DMS79 (cell line): Measurements from ENCODE around the gene PDE11A.
"Not testable (repeated sequence)": the region's sequence is repeated elsewhere in the genome, so short reads cannot be mapped to it uniquely, and the experiment has no call there.

Experiments
- DNase-seq: peaks from one replicate; lab custom pipeline; 2025; lab: John Stamatoyannopoulos, UW

Gene PDE11A

DNA sequence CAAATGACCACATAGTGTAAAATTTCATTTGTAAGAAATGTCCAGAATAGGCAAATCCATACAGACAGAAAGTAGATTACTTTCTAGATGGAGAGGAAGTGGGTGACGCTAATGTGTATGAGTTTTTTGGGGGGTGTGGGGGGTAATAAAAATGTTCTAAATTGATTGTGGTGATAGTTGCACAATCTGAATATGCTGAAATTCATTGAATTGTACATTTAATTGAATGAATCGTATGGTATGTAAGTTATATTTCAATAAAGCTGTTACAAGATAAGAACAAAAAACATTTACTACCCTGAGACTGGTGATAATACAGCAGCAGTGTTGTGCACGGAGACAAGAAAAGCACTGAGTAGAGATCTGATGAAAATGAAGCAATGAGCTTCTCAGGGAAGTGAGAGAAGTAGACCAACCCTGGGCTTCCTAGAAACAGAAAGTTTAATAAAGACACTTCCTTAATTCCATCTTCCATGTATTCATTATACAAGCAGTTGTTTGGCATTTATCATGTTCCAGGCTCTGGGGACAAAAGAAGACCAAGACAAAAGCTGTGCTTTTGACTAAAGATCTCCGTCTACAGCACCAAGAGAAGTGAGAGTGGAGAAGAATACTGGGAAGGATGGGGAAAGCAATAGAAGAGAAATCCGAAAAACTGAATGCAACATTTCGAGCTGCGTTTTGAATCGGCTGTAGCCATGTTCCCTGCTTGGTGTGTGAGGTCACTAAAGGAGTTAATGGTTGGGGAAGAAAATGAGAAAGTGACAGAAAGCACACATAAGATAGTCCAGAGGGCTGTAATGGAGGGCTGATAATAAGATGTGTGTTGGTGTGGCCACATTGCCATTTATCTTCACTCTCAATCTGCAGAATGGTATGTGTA is 1.8 kb upstream of the PDE11A start:
- no peak for DNase-seq

DNA sequence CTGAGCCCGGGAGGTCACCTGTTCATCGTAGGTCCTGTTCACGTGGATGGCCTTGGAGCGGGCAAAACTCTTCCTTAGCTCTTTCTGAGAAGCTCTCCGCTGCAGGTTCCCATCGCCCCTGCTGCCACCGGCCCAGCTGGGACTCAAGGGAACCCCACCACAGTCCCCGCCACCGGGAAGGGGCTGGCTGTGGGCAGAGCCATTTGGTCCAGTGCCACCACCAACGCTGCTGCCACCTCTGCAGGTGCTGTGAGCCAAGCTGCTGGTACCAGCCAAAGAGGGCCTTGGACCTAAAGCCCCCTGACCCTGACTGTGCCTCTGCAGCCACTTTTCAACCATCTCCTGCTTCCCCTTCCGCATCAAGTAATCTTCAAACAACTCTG is 586 bp downstream of the PDE11A start:
- no peak for DNase-seq

DNA sequence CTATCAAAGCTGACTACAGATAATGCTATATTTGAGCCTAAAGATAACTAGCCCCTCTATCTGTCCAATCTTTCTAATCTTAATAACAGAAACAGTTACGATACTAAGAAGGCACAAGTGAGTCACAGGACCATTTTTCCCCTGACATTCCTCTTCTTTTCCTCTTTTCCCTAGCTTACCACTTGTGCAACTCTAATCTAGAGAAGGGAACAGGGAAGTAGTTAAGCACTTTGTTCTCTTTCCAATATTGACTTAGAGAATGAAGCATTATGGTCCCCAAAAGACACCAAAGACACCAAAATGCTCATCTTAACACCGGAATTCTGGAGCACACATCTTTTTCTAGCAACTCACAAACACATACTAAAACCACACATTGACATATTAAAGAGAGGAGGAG is 1.8 kb downstream of the PDE11A start:
- DNase-seq, result no peak

DNA sequence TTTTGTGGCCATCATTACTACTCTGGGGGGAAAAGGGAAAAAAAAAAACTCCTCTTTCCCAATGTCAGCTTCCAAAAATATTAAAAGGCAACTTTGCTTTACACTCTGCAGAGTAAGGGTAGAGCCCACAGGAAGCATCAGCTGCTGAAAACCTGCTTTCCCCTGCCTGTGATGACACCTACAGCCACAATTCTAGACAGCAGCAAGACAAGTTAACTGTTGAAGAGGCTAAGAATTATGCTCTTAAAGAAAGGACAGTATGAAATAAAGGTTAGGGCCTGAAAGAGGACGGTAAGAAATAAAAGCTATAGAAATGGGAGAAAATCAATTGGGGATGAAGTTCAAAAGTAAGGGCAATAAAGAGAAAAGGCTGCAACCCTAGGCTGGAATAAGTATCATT is 3.0 kb downstream of the PDE11A start:
- no peak for DNase-seq

DNA sequence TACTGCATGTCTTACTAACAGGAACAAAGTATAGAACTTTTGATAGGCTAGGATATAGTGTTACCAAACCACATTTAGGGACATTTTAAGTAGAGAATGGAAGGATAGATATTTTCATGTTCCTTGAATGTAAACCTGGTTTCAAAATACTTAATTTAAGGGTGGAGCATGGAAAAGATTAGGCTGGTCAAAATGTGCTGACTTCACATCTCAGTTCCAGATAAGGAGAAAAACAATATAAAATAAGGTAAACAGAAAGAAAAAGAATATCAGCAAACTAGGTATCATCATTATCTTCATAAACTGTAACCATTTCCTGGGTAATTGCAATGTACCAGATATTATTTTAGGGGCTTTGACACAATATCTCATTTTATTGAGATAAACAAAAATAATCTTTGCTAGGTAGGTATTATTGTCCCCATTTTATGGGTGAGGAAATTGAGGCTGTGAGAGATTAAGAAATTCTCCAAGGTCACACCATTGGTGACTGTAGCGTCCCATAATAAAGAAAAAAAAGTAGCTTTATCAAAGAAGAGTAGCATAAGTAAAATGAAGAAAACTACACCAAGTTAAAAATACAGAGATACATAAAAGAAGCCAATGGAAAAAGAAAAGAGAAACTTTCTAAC is 3.6 kb downstream of the PDE11A start:
- DNase-seq, result no peak

DNA sequence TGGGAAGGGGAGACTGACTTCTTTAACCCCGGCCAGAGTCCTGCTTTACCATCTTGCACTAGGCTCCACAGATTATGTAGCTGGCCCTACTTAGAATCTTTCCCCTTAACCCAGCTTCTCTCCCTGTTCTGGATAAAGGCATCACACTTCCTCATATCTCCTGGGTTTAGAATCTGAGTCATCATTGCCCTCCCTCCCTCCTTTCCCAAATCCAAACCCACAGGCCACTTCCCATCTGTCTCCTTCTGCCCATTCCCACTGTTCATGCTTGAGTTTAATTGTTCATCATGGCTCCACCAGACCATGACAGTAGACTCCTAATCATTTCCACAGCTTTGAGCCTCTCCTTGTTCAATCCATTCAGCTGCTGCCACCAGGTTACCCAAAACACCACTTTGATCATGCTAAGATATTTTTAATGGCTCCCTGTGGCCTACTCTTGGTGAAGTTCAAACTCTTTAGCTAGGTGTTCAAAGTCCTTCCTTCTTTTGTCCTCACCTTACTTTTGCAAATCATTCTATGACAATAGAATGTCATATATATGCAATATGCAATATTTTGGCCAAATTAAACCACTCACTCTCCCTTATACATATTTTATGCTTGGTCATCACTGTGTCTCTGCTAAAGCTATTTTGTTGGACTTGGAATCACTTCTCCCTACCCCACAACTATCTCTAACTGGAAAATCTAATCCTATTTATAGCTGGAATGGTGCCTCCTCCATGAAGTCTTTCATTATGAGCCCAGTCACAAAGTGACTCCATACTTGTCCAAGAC is 5.5 kb downstream of the PDE11A start:
- peak; percentile 35 for DNase-seq

DNA sequence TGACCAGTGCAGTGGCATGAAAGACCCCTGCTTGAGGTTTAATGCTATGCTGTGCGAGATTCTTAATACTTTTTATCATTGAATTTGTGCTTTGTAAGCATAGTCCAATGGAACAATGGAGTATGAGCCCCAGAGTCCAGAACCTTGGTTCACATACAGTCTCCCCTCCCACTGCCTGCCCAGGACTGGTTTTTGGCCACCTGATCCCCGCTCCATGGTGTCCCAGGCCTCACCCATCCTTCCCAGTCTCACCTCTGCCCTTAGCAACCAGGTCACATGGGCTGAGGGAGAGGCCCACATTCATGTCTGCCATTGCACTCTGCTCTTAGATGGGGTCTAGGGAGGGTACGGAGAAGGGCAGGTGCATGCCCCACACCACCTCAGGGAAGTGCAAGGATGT is 6.3 kb downstream of the PDE11A start:
- DNase-seq, result no peak

DNA sequence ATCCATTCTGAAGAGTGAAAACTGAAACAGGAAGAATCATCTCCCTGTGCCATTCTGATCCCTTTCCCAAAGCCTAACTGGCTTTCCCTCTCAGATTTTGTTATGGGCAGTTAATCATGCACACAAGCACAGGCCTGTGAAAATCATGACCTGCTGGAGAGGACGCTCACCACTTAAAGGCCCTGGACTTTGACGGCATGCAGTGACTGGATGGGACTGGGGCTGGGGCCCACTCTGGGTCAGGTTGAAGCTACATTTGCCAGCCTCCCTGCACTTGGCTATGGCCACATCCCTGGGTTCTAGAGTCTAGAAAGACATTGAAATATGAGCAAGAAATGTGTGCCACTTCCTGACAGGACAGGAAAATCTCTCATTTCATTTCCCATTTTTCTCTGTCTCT is 12.9 kb downstream of the PDE11A start:
- no peak for DNase-seq

DNA sequence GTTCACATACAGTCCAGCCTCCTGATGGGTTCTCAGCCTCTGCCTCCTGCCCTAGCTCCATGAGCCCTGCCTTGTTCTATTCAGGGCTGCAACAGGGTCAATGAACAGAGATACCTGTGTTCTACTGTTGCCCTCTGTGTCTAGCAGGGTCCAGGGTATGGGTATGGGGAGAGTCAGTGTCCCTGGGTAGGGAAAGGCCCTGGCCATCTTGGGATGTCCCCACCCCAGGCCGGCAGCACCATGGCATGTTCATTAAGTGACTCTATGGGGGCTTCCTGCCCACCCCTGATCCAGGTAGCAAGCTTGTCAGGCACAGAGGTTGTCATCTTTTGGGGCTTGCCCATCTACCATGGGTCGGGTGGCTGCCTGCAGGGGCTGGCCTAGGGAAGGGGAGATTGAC is 13.5 kb downstream of the PDE11A start:
- no peak for DNase-seq

DNA sequence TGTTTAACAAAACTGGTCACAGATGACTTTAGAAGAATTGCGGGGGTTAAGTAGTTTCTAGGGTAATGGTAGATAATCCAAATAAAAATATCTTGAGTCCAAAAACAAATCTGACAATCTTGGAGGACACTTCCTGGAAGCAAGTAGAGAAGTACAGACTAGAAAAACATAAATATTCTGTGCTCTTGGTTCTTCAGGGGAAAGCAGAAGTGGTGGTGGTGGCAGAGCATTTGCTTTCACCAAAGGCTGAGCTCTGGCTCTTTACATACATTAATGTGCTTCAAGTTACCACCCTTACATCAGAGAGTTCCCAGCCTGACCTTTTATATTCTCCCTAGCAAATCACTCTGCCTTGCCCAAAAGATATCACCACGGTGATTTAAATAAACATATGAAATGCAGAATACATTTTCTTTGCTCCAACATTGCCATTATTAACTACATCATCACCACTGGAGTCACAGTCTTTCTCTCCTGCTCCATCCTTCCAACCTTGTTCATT is 15.3 kb downstream of the PDE11A start:
- DNase-seq, result no peak

DNA sequence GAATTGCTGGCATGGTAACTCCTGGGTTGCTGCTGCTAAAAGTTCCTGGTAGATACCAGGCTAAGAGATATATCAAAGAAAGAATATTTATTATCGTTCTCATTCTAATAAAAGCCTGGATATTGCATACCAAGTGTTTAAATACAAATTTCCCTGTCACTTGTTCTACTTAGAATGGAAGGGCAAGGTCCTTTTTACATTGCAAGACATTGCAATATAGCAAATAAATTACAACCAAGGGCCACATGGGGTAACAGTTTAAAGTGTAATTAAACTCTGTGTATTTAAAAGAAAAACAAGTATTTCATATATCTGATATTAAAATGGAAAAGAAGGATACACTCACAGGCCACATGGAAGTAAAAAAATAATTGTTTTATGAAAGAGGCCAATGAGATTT is 16.2 kb downstream of the PDE11A start:
- no peak for DNase-seq

DNA sequence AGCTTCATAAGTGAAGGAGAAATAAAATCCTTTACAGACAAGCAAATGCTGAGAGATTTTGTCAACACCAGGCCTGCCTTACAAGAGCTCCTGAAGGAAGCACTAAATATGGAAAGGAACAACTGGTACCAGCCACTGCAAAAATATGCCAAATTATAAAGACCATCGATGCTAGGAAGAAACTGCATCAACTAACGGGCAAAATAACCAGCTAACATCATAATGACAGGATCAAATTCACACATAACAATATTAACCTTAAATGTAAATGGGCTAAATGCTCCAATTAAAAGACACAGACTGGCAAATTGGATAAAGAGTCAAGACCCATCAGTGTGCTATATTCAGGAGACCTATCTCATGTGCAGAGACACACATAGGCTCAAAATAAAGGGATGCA is 21.3 kb downstream of the PDE11A start:
- DNase-seq, result not testable (repeated sequence)

DNA sequence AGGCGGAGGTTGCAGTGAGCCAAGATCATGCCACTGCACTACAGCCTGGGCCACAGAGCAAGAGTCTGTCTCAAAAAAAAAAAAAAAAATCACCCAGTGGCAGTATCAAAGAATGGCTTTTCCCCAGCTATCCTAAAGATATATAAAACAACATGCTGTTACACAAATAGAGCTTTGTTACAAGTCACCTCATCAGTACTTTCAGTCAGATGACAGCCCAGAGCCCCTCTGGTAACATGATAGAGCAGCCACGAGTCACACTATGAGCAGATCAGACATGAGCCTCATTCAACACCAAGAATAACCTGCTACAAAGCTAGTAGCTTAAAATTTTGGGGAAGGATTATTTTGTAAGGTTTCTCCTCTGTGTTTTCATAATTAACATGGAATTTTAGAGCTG is 25.2 kb downstream of the PDE11A start:
- no peak for DNase-seq

DNA sequence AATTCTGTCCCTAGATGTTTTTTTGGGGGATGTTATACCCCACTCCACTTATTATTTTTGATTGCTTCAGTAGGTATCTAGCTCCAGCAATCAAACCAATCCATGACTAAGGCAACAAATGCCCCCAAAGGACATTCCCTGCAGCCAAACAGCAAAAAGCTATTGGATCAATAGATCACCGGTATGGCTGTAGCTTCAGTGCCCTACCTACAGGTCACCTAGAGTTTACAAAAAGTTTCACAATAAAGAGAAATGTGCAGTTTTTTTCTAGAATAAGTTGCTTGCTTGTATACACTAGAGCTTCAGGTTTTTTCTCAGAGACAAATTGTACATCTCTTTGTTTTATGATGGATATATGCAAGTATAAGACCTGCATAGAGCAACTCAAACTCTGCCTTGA is 27.7 kb downstream of the PDE11A start:
- DNase-seq, result no peak

DNA sequence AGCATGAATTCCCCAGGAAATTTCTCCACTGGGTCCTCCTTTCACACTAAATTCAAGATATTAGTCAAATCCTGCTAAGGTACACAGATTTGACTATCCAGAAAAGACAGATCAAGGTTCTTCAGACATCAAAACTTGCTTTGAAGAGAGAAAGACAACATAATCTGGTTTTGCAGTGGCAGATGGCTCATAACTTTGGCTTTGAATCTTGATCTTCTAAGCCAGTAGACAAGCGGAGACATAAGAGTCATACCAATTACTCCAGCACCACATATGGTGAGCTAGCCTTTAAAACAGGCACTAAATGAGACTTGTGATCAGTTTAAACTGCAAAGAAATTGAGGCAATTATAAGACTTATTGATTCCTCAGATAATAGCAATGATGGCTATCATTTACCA is 29.3 kb downstream of the PDE11A start:
- no peak for DNase-seq

DNA sequence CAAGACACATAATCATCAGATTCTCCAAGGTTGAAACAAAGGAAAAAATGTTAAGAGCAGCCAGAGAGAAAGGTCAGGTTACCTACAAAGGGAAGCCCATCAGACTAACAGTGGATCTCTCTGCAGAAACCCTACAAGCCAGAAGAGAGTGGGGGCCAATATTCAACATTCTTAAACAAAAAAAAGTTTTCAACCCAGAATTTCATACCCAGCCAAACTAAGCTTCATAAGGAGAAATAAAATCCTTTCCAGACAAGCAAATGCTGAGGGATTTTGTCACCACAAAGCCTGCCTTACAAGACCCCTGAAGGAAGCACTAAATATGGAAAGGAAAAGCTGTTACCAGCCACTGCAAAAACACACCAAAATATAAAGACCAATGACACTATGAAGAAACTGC is 39.0 kb downstream of the PDE11A start:
- DNase-seq, result not testable (repeated sequence)

DNA sequence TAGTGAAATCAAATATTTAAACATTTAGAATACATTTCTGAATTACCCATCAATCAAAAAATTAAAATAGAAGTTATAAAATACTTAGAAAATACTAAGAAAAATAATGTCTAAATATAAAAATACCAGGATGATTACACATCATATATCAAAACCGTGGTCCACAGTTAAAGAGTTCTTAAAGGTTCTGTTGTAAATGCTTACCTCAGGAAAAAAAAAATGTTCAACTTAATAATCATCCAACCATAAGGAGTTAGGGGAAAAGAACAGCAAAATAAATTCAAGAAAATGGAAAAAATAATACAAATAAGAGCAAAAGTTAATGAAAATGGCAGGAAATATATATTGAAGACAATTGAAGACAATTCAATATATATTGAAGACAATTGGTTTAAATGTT is 43.2 kb downstream of the PDE11A start:
- DNase-seq, result no peak

DNA sequence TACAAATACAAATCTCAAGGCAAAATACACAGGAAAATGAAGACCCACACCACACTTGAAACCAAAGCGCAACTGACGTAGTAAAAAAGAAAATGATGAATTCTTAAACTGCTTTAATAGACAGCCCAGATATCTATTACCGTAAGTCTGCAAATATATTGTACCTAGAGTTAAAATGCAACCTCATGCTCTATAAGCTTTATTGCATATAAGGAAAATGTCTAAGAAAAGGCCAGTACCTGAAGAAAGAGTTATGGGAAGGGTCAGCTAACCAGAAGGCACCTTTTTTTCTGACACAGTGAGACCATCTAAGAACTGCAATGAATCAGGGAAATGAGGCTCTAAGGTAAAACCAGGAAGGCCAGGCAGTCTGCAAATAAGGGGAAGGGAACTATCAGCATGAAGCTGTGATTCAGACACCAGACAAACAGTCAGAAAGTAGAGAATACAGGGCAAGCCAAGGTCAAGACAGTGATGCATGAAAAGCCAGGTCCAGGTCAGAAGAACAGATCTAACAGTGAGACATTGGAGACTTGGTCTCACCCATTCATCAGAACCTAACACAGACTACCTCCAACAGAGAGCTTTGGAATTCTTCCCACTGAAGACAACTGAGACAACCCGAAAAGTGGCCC is 46.9 kb downstream of the PDE11A start:
- no peak for DNase-seq

DNA sequence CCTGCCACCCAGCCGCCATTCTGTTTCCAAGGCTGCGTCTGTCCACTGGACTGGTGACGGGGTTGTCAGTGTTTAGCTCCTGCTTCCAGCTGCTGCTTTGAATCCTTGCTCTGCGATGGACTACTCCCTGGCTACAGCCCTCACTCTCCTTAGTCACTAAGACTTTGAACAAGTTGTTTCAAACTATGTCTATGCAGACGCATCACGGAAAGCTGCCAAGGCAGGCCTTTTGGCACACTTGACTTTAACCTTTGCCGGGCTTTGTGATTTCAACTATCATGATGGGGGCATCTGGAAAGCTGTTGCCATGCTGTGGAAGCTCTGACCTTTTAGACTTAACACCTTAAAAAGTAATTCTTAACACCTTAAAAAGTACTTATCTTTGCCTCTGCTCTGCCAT is 54.4 kb downstream of the PDE11A start:
- no peak for DNase-seq

DNA sequence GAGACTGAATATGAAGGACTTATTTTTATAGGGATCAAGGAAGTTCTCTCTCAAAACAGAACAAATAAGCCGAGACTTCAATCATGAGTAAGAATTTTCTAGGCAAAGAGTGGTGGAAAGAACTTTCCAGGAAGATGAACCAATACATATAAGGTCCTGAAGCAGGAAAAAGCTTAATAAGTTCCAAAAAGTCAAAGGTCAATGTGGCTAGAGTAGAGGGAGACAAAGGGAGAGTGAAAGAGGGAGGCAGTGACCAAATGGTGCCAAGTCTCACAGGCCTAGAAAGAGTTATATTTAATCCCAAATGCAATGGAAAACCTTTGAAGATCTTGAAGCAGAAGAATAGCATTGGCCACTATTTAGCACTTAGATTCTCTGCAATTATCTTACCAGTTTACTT is 56.0 kb downstream of the PDE11A start:
- no peak for DNase-seq

DNA sequence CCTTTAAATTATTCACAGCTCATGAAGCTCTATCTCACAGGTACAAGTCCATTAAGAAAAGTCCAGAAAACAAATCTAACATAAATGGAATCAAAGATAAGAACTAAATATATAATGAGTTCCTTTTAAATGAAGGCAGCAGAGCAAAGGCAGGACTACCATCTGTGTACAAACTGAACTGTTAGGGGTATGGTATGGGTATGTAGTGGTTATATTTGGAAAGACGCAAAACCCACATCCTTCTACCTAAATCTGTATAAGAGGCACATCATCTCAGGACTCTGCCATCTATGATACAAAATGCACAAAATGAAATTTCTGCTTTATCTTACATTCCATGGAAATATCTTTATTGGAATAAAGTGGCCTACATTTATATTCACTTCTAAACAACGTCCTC is 59.9 kb downstream of the PDE11A start:
- DNase-seq, result no peak

DNA sequence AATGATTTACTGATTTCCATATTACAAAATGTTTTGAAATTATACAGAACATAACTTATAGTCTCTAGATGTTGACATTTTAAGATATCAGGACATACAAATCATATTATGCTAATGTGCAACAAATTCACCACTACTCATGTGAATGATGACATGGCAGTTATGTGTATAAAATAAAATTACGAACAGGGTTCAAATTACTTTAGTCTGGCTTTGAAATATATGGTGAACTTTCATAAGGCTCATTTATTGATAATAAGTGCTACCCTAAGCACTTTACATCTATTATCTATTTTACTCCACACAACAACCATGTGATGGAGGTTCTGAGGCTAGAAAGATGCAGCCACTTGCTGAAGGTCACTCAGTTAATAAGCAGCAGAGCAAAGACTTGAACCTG is 62.8 kb downstream of the PDE11A start:
- DNase-seq, result no peak
